ENCODE data around the gene BAIAP2.
A peak's percentile ranks its signal among the peaks of the same experiment; 100 is the strongest.

The BAIAP2 gene

GRCh38 chr17:81034779-81035520 is at the start of gene BAIAP2:
BAIAP2 (plus strand) TSS chr17:81035151; CDS start chr17:81035255, 104 bp downstream.
- peak; percentile 95 for DNase-seq (ENCODE audit: low spot score)

- no peak for DNase-seq (ENCODE audit: low spot score)
Observed at GRCh38 chr17:80986046-80986445, 48.9 kb upstream of the BAIAP2 start.

- DNase-seq (ENCODE audit: low spot score) = no peak
Observed at GRCh38 chr17:80986816-80987475, 48.0 kb upstream of the BAIAP2 start.

GRCh38 chr17:80987941-80988461 is 47.0 kb upstream of the BAIAP2 start:
- DNase-seq (ENCODE audit: low spot score) = no peak

GRCh38 chr17:80989586-80989913 is 45.4 kb upstream of the BAIAP2 start:
- DNase-seq (ENCODE audit: low spot score) = no peak

GRCh38 chr17:80990921-80991644 is 43.9 kb upstream of the BAIAP2 start:
- DNase-seq (ENCODE audit: low spot score) = no peak

GRCh38 chr17:80991645-80992076 is 43.3 kb upstream of the BAIAP2 start, which contains the start of gene CHMP6:
CHMP6 (plus strand) TSS chr17:80991841; CDS start chr17:80991919, 78 bp downstream.
- peak; percentile 60 for DNase-seq (ENCODE audit: low spot score)

GRCh38 chr17:80992077-80992947 is 42.6 kb upstream of the BAIAP2 start:
- DNase-seq (ENCODE audit: low spot score) = no peak

GRCh38 chr17:80992948-80993624 is 41.9 kb upstream of the BAIAP2 start:
- no peak for DNase-seq (ENCODE audit: low spot score)

- DNase-seq (ENCODE audit: low spot score) = no peak
Observed at GRCh38 chr17:80995131-80995530, 39.8 kb upstream of the BAIAP2 start.

GRCh38 chr17:80996422-80997305 is 38.3 kb upstream of the BAIAP2 start:
- DNase-seq (ENCODE audit: low spot score) = no peak

GRCh38 chr17:80997424-80998117 is 37.4 kb upstream of the BAIAP2 start:
- no peak for DNase-seq (ENCODE audit: low spot score)

- DNase-seq (ENCODE audit: low spot score) = no peak
Observed at GRCh38 chr17:80998118-80998747, 36.7 kb upstream of the BAIAP2 start.

- DNase-seq (ENCODE audit: low spot score) = no peak
Observed at GRCh38 chr17:80998748-80999535, 36.0 kb upstream of the BAIAP2 start.

GRCh38 chr17:80999536-81000333 is 35.2 kb upstream of the BAIAP2 start:
- DNase-seq (ENCODE audit: low spot score) = no peak

- DNase-seq (ENCODE audit: low spot score) = no peak
Observed at GRCh38 chr17:81000334-81000630, 34.7 kb upstream of the BAIAP2 start.

GRCh38 chr17:81000631-81001357 is 34.2 kb upstream of the BAIAP2 start:
- DNase-seq (ENCODE audit: low spot score) = no peak
